Mucosa of descending colon (tissue), 3 donors: Measurements from ENCODE around the gene NHLRC1. TPM values are rescaled to one million over a fixed set of nuclear protein-coding genes. Genes with fewer than 3 reads are reported as not detected.

Source experiments
- ATAC-seq: fragments of 200-7000 bp; cut with Tn5 transposase; one replicate; pipeline ENCODE4 v1.9.1; 2020; ENCODE audit warnings: mild to moderate bottlenecking, moderate library complexity
- DNase-seq, 3 donors: peaks; one replicate each; pipeline ENCODE4 v3.0.0-alpha.2; 2020
- H3K36me3 ChIP-seq: fragments of 200-600 bp; one replicate; pipeline ENCODE4 v1.8.0; 2021; ENCODE audit warnings: low read depth, mild to moderate bottlenecking
- H3K4me1 ChIP-seq: fragments of 200-600 bp; one replicate; pipeline ENCODE4 v1.8.0; 2021; ENCODE audit warnings: low read depth, mild to moderate bottlenecking
- H3K4me3 ChIP-seq: fragments of 200-600 bp; one replicate; pipeline ENCODE4 v1.8.0; 2021; ENCODE audit warnings: mild to moderate bottlenecking
- H3K9me3 ChIP-seq: fragments of 200-600 bp; one replicate; pipeline ENCODE4 v1.8.0; 2021; ENCODE audit warnings: mild to moderate bottlenecking
- CTCF ChIP-seq: fragments of 200-600 bp; IDR thresholded peaks from one replicate; pipeline ENCODE4 v1.8.0; 2022; ENCODE audit warnings: antibody characterized with exemption, mild to moderate bottlenecking
- intact Hi-C, 2 donors: fragments of 100-400 bp; cut with DNase I in 1 of 2; cut with micrococcal nuclease in 1 of 2; formaldehyde crosslinking; loops; one replicate each; pipeline versions ENCODE4 v1.11.0 to v1.11.1; 2022; cut with DNase I, micrococcal nuclease
- total RNA-seq, 3 donors: library from RNA; stranded (reverse); fragmentation: NEBNext Ultra II Directional in 2 of 3; extraction: Animal tissue kit (Norgen Biotek cat#: 25700) in 2 of 3; gene quantifications; one replicate each; pipeline versions ENCODE4 v1.2.1 to v1.2.4, GENCODE V29; 2021 to 2023
- donor health status: DM: no; HTN: no; CAD: no; lungs with moderate emphysema.
- donor health status: DM: no; HTN: no; CAD: no.
- donor health status: DM: no; HTN: yes; CAD: no.

NHLRC1 gene
- total RNA-seq, 3 donors from 2014 or later: 1.8 to 3.6 (median 2.3) TPM

DNA sequence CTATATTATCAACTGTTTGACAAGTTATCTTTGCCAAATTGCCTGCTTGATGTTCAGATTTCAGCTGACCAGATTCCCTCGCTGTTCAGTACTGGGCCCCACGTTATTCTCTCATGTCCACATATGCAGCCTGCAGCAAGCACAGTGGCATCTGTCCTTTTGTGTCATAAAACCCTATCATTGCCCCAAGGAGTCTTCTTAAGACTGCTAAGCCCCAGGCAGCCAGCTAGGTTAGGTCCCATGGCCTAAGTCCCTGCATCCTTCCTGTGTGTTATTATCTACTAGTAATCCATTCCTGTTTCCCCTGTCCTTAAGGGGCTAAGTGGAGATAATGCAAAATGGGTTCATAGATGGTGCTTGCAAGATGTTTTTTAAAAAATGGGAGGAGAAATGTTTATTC, 39.9 kb upstream of the NHLRC1 start:
- Histone ChIP-seq H3K36me3 (no peaks in the 10 kb centered on the region), H3K4me3 (no peak overlapping the region)

GRCh38 chr6:18161431-18161830, 39.0 kb upstream of the NHLRC1 start:
- H3K36me3 ChIP-seq: no peaks in the 10 kb centered on the region
- H3K4me3 ChIP-seq: no peak overlapping the region
- DNase-seq (no peak), ATAC-seq (peak; percentile 61)
- intact Hi-C loops: no loop called here
- H3K4me1 ChIP-seq: no peaks in the 10 kb centered on the region
- no peaks in the 10 kb centered on the region for H3K9me3 ChIP-seq
- no peak for TF ChIP-seq CTCF

More for the DNA sequence above, 39.9 kb upstream of the NHLRC1 start:
- DNase-seq (no peak), ATAC-seq (no peak)
- Histone ChIP-seq H3K9me3 (no peaks in the 10 kb centered on the region), H3K4me1 (no peaks in the 10 kb centered on the region)
- TF ChIP-seq CTCF: no peak
- intact Hi-C loops: no loop called here

DNA sequence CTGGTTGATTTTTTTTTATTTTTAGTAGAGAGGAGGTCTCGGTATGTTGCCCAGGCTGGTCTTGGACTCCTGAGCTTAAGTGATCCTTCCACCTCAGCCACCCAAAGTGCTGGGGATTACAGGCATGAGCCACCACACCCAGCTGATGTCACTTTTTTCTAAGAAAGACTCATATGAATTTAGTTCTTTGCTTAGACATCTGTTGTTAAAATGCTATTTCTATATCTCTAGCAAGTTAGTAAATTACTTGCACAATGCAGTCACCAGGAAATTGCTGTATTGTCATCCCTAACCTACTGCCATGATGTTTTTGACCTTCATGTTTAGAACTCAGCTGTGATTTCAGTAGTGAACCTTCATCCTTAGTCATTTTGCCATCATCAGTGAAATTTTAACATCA, 38.4 kb upstream of the NHLRC1 start:
- no peaks in the 10 kb centered on the region for H3K36me3 ChIP-seq
- ATAC-seq (peak; percentile 39), DNase-seq (no peak)
- no peak overlapping the region for H3K4me3 ChIP-seq
- no peaks in the 10 kb centered on the region for H3K9me3 ChIP-seq
- no peaks in the 10 kb centered on the region for H3K4me1 ChIP-seq
- TF ChIP-seq CTCF: no peak
- intact Hi-C loops: no loop called here

GRCh38 chr6:18155864-18156421, 33.5 kb upstream of the NHLRC1 start:
- ATAC-seq: peak; percentile 63
- Histone ChIP-seq H3K36me3 (no peaks in the 10 kb centered on the region), H3K4me1 (peaks cover 13% of the 10 kb centered on the region), H3K4me3 (peak overlapping the region; percentile 88), H3K9me3 (no peaks in the 10 kb centered on the region)
- DNase-seq: peak; percentile 82 to 87 (median 83)
- intact Hi-C loops: no loop called here
- TF ChIP-seq CTCF: peak; percentile 39

DNA sequence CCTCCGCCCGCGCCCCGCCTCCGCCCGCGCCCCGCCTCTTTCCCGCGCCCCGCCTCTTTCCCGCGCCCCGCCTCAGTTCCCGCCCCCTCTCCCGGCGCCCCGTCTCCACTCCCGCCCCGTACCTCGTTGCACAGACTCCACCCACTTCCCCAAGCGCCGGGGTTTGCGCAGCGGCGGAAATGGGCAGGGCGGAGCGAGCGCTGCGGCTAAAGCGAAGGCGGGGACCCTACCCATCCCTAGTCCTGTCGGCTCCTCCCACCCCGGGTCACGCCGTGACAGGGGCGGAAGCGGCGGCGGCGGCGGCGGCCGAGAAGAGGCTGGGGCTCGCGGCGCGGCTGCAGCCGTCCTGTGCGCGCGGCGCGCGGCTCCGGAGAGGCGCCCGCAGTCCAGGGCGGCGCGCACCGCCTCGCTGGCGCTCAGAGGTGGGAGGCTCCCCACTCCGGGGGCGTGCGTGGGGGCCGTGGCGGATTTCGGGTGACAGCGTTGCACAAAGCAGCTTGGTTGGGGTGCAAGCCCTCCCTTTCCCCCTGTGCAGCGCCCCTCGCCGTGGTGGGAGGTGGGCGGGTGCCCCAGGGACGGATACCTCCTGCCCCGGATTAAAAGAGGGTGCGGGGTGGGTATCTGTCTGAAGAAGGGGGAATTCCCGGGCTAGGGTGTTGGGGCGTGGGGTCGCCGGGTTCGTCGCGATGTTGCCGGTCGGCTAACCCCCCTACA, 32.8 kb upstream of the NHLRC1 start, which contains the start of gene KDM1B:
Gene KDM1B (plus strand): TSS at position 273 of the 714 bp plus-strand sequence. CDS start 4,474 bp downstream, outside the sequence.
- Histone ChIP-seq H3K4me3 (peak within 1 kb of the TSS; percentile 88), H3K36me3 (no peaks in the 10 kb centered on the region), H3K4me1 (peaks cover 13% of the 10 kb centered on the region), H3K9me3 (no peaks in the 10 kb centered on the region)
- peak; percentile 97 to 99 (median 99) for DNase-seq
- ATAC-seq: peak; percentile 94
- intact Hi-C loops: no loop called here
- no peak for TF ChIP-seq CTCF
